ENCODE measurements around the gene FOS. TPM values are rescaled to one million over a fixed set of nuclear protein-coding genes. Genes with fewer than 3 reads are reported as not detected.

Gene FOS
- total and polyA plus RNA-seq, 2 experiments from 2014 or later, result 47.3 to 54.8 TPM

DNA sequence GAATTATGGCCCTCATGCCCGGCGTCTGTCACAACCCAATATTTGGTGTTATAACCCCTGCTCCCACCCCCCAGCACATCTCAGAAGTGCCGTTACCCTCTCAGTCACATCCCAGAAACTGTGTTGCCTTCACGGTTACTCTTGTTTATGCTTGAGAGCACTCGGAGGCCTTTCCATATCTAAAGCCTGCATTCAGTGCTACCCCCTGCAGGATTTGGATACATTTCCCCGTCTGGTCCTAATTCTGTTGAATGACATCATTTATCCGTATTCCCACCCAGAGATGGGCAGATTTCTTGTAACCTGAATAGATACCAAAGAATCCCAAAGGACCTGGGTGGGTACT, 19.1 kb upstream of the FOS start:
- H3K27me3 Mint-ChIP-seq (ENCODE audit: insufficient read depth, low read depth, poor library complexity), result peaks cover 18% of the 10 kb centered on the region
- peaks cover 31% of the 10 kb centered on the region for H3K4me1 Mint-ChIP-seq
- Histone ChIP-seq H3K27me3 (ENCODE audit: insufficient read depth) (no peaks in the 10 kb centered on the region), H4K20me1 (replicated peaks; ENCODE audit: insufficient read depth) (no peaks in the 10 kb centered on the region), H3K4me3 (peak overlapping the region; percentile 58), H3K4me2 (peak overlapping the region; percentile 82), H3F3A (replicated peaks; ENCODE audit: low read depth) (no peaks in the 10 kb centered on the region), H3K79me2 (replicated peaks; ENCODE audit: insufficient read depth) (no peaks in the 10 kb centered on the region), H3K4me1 (ENCODE audit: insufficient read depth) (peaks cover 7% of the 10 kb centered on the region), H3K27ac (ENCODE audit: low read depth) (peak overlapping the region; percentile 87), H3K9me2 (ENCODE audit: insufficient read depth) (no peaks in the 10 kb centered on the region), H3K36me3 (ENCODE audit: insufficient read depth) (no peaks in the 10 kb centered on the region), H2AFZ (peak overlapping the region; percentile 64; the same call in 1 of the 2 replicates)
- TF ChIP-seq, protein P1, sequence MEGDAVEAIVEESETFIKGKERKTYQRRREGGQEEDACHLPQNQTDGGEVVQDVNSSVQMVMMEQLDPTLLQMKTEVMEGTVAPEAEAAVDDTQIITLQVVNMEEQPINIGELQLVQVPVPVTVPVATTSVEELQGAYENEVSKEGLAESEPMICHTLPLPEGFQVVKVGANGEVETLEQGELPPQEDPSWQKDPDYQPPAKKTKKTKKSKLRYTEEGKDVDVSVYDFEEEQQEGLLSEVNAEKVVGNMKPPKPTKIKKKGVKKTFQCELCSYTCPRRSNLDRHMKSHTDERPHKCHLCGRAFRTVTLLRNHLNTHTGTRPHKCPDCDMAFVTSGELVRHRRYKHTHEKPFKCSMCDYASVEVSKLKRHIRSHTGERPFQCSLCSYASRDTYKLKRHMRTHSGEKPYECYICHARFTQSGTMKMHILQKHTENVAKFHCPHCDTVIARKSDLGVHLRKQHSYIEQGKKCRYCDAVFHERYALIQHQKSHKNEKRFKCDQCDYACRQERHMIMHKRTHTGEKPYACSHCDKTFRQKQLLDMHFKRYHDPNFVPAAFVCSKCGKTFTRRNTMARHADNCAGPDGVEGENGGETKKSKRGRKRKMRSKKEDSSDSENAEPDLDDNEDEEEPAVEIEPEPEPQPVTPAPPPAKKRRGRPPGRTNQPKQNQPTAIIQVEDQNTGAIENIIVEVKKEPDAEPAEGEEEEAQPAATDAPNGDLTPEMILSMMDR (conservative IDR thresholded peaks at IDR 0.05; ENCODE audit: low read depth in 2 of 2), result peak in 1 of 2 experiments; percentile 24; a peak in 2 of 4 replicates
- TF ChIP-seq CREB1 (CRISPR knock-in tag; IDR thresholded peaks at IDR 0.05; ENCODE audit: low read depth), result no peak
- TF ChIP-seq JUNB (IDR thresholded peaks at IDR 0.05; ENCODE audit: unreplicated experiment), result no peak
- H3K27ac Mint-ChIP-seq, result peak overlapping the region; percentile 99
- H3K4me3 Mint-ChIP-seq, result peak overlapping the region; percentile 90
- no peaks in the 10 kb centered on the region for H3K9me3 Mint-ChIP-seq
- DNase-seq (ENCODE audit: low spot score), result peak; percentile 62
- peak; percentile 10 for ATAC-seq
- no peaks in the 10 kb centered on the region for H3K36me3 Mint-ChIP-seq (ENCODE audit: low read depth)

- Mint-ChIP-seq H3K27ac (peak overlapping the region; percentile 99), H3K4me3 (peak overlapping the region; percentile 90), H3K36me3 (ENCODE audit: low read depth) (no peaks in the 10 kb centered on the region), H3K9me3 (no peaks in the 10 kb centered on the region), H3K4me1 (peaks cover 25% of the 10 kb centered on the region), H3K27me3 (ENCODE audit: insufficient read depth, low read depth, poor library complexity) (peaks cover 14% of the 10 kb centered on the region)
- ATAC-seq (no peak), DNase-seq (ENCODE audit: low spot score) (no peak)
- Histone ChIP-seq H3K9me2 (ENCODE audit: insufficient read depth) (no peaks in the 10 kb centered on the region), H3K36me3 (ENCODE audit: insufficient read depth) (no peaks in the 10 kb centered on the region), H3K79me2 (replicated peaks; ENCODE audit: insufficient read depth) (no peaks in the 10 kb centered on the region), H3K4me3 (peak overlapping the region; percentile 58), H2AFZ (no peak overlapping the region), H3K4me1 (ENCODE audit: insufficient read depth) (peaks cover 7% of the 10 kb centered on the region; the same call in 1 of the 2 replicates), H3F3A (replicated peaks; ENCODE audit: low read depth) (no peaks in the 10 kb centered on the region), H3K27ac (ENCODE audit: low read depth) (no peak overlapping the region), H3K27me3 (ENCODE audit: insufficient read depth) (no peaks in the 10 kb centered on the region), H3K4me2 (peak overlapping the region; percentile 82; the same call in 1 of the 2 replicates), H4K20me1 (replicated peaks; ENCODE audit: insufficient read depth) (no peaks in the 10 kb centered on the region)
- TF ChIP-seq REST (IDR thresholded peaks at IDR 0.05; ENCODE audit: unreplicated experiment) (no peak), JUNB (IDR thresholded peaks at IDR 0.05; ENCODE audit: unreplicated experiment) (no peak), ZNF462 (CRISPR knock-in tag; IDR thresholded peaks at IDR 0.05) (no peak), EZH2 (IDR thresholded peaks at IDR 0.05; ENCODE audit: low read depth, unreplicated experiment) (no peak), EZH2phosphoT487 (IDR thresholded peaks at IDR 0.05; ENCODE audit: unreplicated experiment) (no peak)
Observed at GRCh38 chr14:75260025-75260763, 18.4 kb upstream of the FOS start.

Data from GM23338 (cell line).